H1 (cell line): Measurements from ENCODE around the gene HPS6. TPM values are rescaled to one million over a fixed set of nuclear protein-coding genes. Genes with fewer than 3 reads are reported as not detected.

Experiments used
- POLR2A ChIP-seq, 2 experiments: IDR thresholded peaks; 1 replicate in 1 of 2; 2 replicates in 1 of 2; pipeline ENCODE4 v1.6.1; 2011; ENCODE audit warnings: low read depth in 2 of 2, low read length in 2 of 2, mild to moderate bottlenecking in 2 of 2; ENCODE audit errors: control extremely low read depth in 1 of 2
- polyA plus RNA-seq, 7 experiments: library from polyadenylated mRNA; depleted of rRNA in 3 of 7; stranded (reverse) in 5 of 7; unstranded in 2 of 7; fragments of >200 nt in 5 of 7; fragments of 200-250 nt in 2 of 7; gene quantifications; 1 replicate in 5 of 7; 2 replicates in 1 of 7; 4 replicates in 1 of 7; pipeline versions ENCODE4 v1.2.1 to v1.2.3, GENCODE V29; 2011 to 2013; ENCODE audit warnings: missing spikeins in 2 of 7, mixed read lengths in 2 of 7
- total RNA-seq: library from RNA; stranded (reverse); fragmentation: NEBNext Ultra II Directional; extraction: Animal tissue kit (Norgen Biotek cat#: 25700); gene quantifications from 2 replicates; pipeline ENCODE4 v1.2.1, GENCODE V29; 2021

HPS6 gene
- total and polyA plus RNA-seq, 2 of the 8 experiments (the other 6 are each of a cell fraction or from before 2014, with no cell fraction given): 10.2 to 17.7 TPM

DNA sequence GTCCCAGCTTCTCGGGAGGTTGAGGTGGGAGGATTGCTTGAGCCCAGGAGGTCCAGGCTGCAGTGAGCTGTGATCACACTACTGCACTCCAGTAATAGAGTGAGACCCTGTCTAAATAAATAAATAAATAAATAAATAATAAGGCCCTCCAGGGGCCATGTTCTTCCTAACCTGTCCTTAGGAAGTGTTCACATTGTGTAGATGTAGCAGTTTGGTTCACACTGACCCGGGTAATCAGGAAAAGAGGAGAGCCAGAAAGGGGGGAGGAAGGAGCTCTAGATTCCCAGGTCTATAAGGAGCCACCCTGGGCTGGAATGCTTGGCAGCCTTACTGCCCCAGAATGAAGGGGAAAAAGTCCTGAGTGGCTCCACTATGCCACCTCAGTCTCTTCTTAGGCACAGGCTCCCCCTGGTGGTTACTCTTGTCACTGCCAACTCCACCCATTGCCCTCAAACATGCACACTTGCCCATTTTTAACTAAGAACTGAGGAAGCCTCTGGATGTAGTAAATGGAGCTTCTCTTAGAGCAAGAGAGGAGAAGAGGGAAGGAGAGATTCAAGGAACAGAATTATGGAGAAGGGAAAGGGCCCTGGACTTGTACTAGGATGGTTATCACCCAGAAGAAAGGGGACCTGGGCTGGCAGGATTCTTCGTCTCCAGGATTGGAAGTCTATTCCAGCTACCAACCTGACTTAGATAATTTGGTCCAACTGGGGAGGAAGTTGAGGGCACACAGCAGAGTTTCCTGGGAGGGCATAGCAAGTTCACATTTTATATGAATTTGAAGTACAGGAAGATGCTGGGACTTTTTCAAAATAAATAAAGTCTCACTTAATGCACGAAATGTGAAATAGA lies 7.8 kb downstream of the HPS6 start (continued):
- no peak for TF ChIP-seq POLR2A (IDR thresholded peaks at IDR 0.05; ENCODE audit: control extremely low read depth in 1 of 2, low read depth in 2 of 2, low read length in 2 of 2)
- TF ChIP-seq, all 59 proteins: peak for 6
